ENCODE results near the gene PDE6A. TPM values are rescaled to one million over a fixed set of nuclear protein-coding genes. Genes with fewer than 3 reads are reported as not detected.

Gene PDE6A
- total RNA-seq, 1 donor from 2014 or later, result 0.12 TPM

- no peak overlapping the region for H3K27ac Mint-ChIP-seq (ENCODE audit: unreplicated experiment)
- no peaks in the 10 kb centered on the region for H3K36me3 Mint-ChIP-seq (ENCODE audit: low read depth)
- no peaks in the 10 kb centered on the region for H3K27me3 Mint-ChIP-seq (ENCODE audit: low read depth)
- peaks cover 19% of the 10 kb centered on the region for H3K4me1 Mint-ChIP-seq (ENCODE audit: low read depth)
- no peak overlapping the region for H3K4me3 Mint-ChIP-seq (ENCODE audit: unreplicated experiment)
- DNase-seq (ENCODE audit: low spot score), result no peak
- H3K9me3 Mint-ChIP-seq (ENCODE audit: low read depth), result no peaks in the 10 kb centered on the region
- no peak for TF ChIP-seq CTCF (IDR thresholded peaks at IDR 0.05)
Measured at GRCh38 chr5:149873896-149874295, 70.7 kb downstream of the PDE6A start.

DNA sequence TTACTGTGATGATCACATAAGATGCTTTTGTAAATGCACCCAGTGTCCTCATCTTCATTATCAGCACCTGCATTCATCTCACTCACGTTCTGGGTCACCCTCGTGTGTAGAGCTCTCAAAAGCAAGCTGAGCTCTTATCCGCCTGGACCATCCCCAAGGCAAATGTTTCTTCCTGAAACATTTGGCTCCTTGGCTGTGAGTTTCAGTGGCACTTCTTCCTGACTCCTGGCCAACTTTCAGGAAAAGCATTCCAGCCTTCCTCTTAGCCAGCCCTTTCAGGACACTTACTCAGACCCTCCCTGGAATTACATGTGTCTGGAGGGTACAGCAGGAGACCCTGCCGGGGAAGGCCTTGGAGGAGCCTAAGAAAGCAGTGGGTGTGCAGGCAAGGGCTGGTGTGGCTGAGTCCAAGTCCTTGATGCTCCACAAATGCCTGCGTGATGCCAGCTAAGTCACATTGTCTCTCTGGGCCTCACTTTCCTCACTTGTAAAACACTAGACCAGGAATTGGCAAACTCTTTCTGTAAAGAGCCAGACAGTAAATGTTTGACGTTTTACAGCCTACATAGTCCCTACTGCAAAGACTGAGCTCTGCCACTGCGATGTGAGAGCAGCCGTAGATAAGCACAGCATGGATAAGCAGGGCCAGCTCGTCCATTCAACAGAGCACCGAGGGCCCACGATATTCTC, 72.1 kb downstream of the PDE6A start:
- H3K36me3 Mint-ChIP-seq (ENCODE audit: low read depth), result no peaks in the 10 kb centered on the region
- no peak for DNase-seq (ENCODE audit: low spot score)
- H3K27me3 Mint-ChIP-seq (ENCODE audit: low read depth), result no peaks in the 10 kb centered on the region
- H3K9me3 Mint-ChIP-seq (ENCODE audit: low read depth), result no peaks in the 10 kb centered on the region
- no peak overlapping the region for H3K4me3 Mint-ChIP-seq (ENCODE audit: unreplicated experiment)
- TF ChIP-seq CTCF (IDR thresholded peaks at IDR 0.05), result no peak
- H3K27ac Mint-ChIP-seq (ENCODE audit: unreplicated experiment), result peak overlapping the region; percentile 67
- peaks cover 19% of the 10 kb centered on the region for H3K4me1 Mint-ChIP-seq (ENCODE audit: low read depth)

DNA sequence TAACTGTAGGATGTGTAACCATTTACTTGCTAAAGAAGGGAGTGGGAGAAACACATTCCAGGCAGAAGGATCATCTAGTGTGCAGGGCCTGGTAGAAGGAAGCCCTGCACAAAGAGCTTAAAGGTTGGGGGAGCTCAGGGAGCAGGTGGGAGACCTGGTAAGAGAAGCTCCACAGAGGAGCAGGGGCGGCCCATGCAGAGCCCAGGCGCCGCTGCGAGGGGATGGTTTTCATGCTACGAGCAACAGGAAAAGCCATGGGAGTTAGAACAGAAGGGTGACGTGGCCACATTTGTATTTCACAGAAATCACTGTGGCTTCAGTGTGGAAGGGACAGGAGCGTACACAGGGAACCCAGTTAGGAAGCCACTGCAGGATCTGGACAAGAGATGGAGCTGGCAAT, 73.1 kb downstream of the PDE6A start:
- no peak for DNase-seq (ENCODE audit: low spot score)
- Mint-ChIP-seq H3K4me1 (ENCODE audit: low read depth) (peaks cover 19% of the 10 kb centered on the region), H3K27me3 (ENCODE audit: low read depth) (no peaks in the 10 kb centered on the region), H3K4me3 (ENCODE audit: unreplicated experiment) (no peak overlapping the region), H3K36me3 (ENCODE audit: low read depth) (peaks cover 1% of the 10 kb centered on the region), H3K27ac (ENCODE audit: unreplicated experiment) (no peak overlapping the region), H3K9me3 (ENCODE audit: low read depth) (peaks cover 2% of the 10 kb centered on the region)
- TF ChIP-seq CTCF (IDR thresholded peaks at IDR 0.05), result no peak

- Mint-ChIP-seq H3K9me3 (ENCODE audit: low read depth) (peaks cover 10% of the 10 kb centered on the region), H3K27ac (ENCODE audit: unreplicated experiment) (no peak overlapping the region)
Measured at GRCh38 chr5:149870697-149871096, 73.9 kb downstream of the PDE6A start.

DNA sequence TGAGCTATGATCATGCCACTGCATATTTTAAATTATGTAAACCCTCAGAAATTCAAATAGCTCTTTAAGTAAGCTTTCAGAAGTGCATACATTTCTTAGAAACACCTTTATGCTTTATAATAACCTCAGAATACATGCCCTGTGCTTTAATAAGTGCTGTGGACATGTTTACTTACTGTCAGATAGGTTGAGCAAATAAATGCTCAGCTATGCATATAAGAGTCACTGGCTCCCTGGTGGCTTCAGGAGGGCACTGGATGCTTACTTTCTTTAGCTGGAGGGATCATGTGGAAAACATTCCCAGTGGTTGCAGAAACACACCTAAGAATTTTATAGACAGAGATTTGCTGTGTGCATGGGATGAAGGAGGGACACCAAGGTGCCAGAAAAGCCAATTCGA, 74.4 kb downstream of the PDE6A start:
- TF ChIP-seq CTCF (IDR thresholded peaks at IDR 0.05), result no peak
- Mint-ChIP-seq H3K27me3 (ENCODE audit: low read depth) (no peaks in the 10 kb centered on the region), H3K4me3 (ENCODE audit: unreplicated experiment) (no peak overlapping the region), H3K4me1 (ENCODE audit: low read depth) (peaks cover 19% of the 10 kb centered on the region), H3K36me3 (ENCODE audit: low read depth) (peaks cover 7% of the 10 kb centered on the region), H3K27ac (ENCODE audit: unreplicated experiment) (no peak overlapping the region), H3K9me3 (ENCODE audit: low read depth) (peaks cover 10% of the 10 kb centered on the region)
- no peak for DNase-seq (ENCODE audit: low spot score)

More at GRCh38 chr5:149870697-149871096, 73.9 kb downstream of the PDE6A start:
- H3K27me3 Mint-ChIP-seq (ENCODE audit: low read depth), result no peaks in the 10 kb centered on the region
- TF ChIP-seq CTCF (IDR thresholded peaks at IDR 0.05), result no peak
- H3K4me1 Mint-ChIP-seq (ENCODE audit: low read depth), result peaks cover 19% of the 10 kb centered on the region
- no peak for DNase-seq (ENCODE audit: low spot score)
- H3K4me3 Mint-ChIP-seq (ENCODE audit: unreplicated experiment), result no peak overlapping the region
- H3K36me3 Mint-ChIP-seq (ENCODE audit: low read depth), result peaks cover 7% of the 10 kb centered on the region

Measured in chondrocyte (in vitro differentiated cells).